Panc1 (cell line): ENCODE data around the gene BCL2L11. TPM values are rescaled to one million over a fixed set of nuclear protein-coding genes. Genes with fewer than 3 reads are reported as not detected.

ENCODE experiments used
- ATAC-seq: fragments of 200-7000 bp; cut with Tn5 transposase; 2 replicates; pipeline ENCODE4 v1.9.1; 2020; ENCODE audit warnings: mild to moderate bottlenecking, moderate library complexity
- BruUV-seq: library from RNA; stranded (reverse); fragments of 400-500 nt; replicated peaks from 2 replicates; lab custom pipeline; 2021; lab: Mats Ljungman, UMichigan
- CTCF ChIA-PET: fragments of 300-600 bp; sonication (Branson Sonifier 250); formaldehyde crosslinking; loops from one replicate; lab custom pipeline; 2022; ENCODE audit warnings: antibody characterized with exemption; lab: Charles Lee
- POLR2A ChIA-PET: fragments of 300-600 bp; sonication (Branson Sonifier 250); formaldehyde crosslinking; loops from one replicate; lab custom pipeline; 2022; ENCODE audit warnings: antibody characterized with exemption; lab: Charles Lee
- DNase-seq: peaks from one replicate; pipeline ENCODE4 v3.0.0-alpha.2; 2010; ENCODE audit warnings: low read depth, low spot score
- H3K27ac ChIP-seq: 2 replicates; pipeline ENCODE4 v1.5.1; 2011; ENCODE audit warnings: mild to moderate bottlenecking, low read length, inconsistent platforms
- H3K27me3 ChIP-seq: fragments of 200-500 bp; sonication (Bioruptor generic); 2 replicates; pipeline ENCODE4 v1.6.0; 2014; ENCODE audit warnings: low read length, inconsistent platforms; ENCODE audit not compliant: control insufficient read depth, insufficient read depth
- H3K36me3 ChIP-seq: fragments of 200-500 bp; sonication (Bioruptor generic); 2 replicates; pipeline ENCODE4 v1.5.1; 2014; ENCODE audit warnings: inconsistent platforms, mild to moderate bottlenecking, low read length, moderate library complexity; ENCODE audit not compliant: control insufficient read depth, insufficient read depth
- H3K4me1 ChIP-seq: 2 replicates; pipeline ENCODE4 v1.5.1; 2011; ENCODE audit warnings: inconsistent platforms, mild to moderate bottlenecking, low read length, moderate library complexity; ENCODE audit not compliant: control insufficient read depth, insufficient read depth
- H3K4me3 ChIP-seq, 2 experiments: 2 replicates each; pipeline ENCODE4 v1.5.1; 2011 to 2012; ENCODE audit warnings: low read depth in 2 of 2, low read length in 2 of 2, mild to moderate bottlenecking in 2 of 2, inconsistent platforms in 1 of 2, moderate library complexity in 1 of 2
- H3K9me3 ChIP-seq: fragments of 200-500 bp; sonication (Bioruptor generic); 2 replicates; pipeline ENCODE4 v1.5.1; 2014; ENCODE audit warnings: low read depth, mild to moderate bottlenecking, inconsistent platforms, low read length, moderate library complexity; ENCODE audit not compliant: control insufficient read depth, insufficient read depth
- POLR2AphosphoS5 ChIP-seq: IDR thresholded peaks from 2 replicates; pipeline ENCODE4 v1.6.1; 2012; ENCODE audit warnings: mild to moderate bottlenecking, low read depth, low read length, moderate library complexity
- SIN3A ChIP-seq: IDR thresholded peaks from 2 replicates; pipeline ENCODE4 v1.6.1; 2012; ENCODE audit warnings: low read depth, mild to moderate bottlenecking, low read length, moderate library complexity, borderline replicate concordance; ENCODE audit not compliant: insufficient read depth
- TCF7L2 ChIP-seq: IDR thresholded peaks from 2 replicates; pipeline ENCODE4 v1.6.1; 2011; ENCODE audit warnings: mild to moderate bottlenecking, low read depth, low read length, inconsistent platforms
- in situ Hi-C: cut with HindIII; loops from 2 replicates; pipeline ENCODE4 v1.10.0; 2016; ENCODE audit warnings: low sequenced_read_pairs, low pct_unique_long_range_greater_than_20kb
- intact Hi-C: fragments of 100-400 bp; cut with micrococcal nuclease; formaldehyde crosslinking; loops from one replicate; pipeline ENCODE4 v1.10.0; 2022; ENCODE audit not compliant: unreplicated experiment
- total RNA-seq: library from RNA; stranded (reverse); gene quantifications from one replicate; pipeline ENCODE4 v1.2.1, GENCODE V29; 2021; ENCODE audit not compliant: unreplicated experiment
- TF ChIP-seq, protein P1 (sequence below), 2 experiments: IDR thresholded peaks; 2 replicates each; pipeline ENCODE4 v1.6.1; 2011 to 2012; ENCODE audit warnings: low read depth in 2 of 2, control low read depth in 1 of 2, low read length in 1 of 2, mild to moderate bottlenecking in 1 of 2, moderate library complexity in 1 of 2; ENCODE audit not compliant: insufficient read depth in 1 of 2
- TF ChIP-seq, protein P2 (sequence below): fragments of 450-650 bp; IDR thresholded peaks from 2 replicates; pipeline ENCODE4 v1.5.1; 2017; ENCODE audit warnings: mild to moderate bottlenecking

BCL2L11 gene
- total RNA-seq, 1 experiment from 2014 or later, result 43.8 TPM

DNA sequence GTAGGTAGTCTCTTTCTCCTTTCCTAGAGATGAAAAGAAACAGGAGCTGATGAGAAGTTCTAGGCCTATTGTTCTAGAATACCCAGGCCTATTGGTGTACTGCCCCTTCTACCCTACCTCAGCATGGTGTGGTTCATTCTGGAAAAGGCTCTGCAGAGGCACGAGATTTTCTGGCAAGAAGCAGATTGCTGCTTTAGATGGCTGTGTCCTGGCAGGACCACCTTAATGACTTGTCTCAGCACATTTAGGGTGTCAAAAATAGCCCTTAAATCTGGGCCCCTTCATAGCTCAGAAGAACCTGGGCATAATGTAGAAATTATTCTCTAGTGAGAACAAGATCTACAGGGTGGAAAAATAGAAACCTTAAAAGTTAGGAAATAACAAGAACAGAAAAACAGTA is 87.9 kb downstream of the BCL2L11 start:
- no TSS peak for BruUV-seq
- TF ChIP-seq POLR2AphosphoS5 (no peak), TCF7L2 (no peak), SIN3A (no peak)
- TF ChIP-seq, protein P1, sequence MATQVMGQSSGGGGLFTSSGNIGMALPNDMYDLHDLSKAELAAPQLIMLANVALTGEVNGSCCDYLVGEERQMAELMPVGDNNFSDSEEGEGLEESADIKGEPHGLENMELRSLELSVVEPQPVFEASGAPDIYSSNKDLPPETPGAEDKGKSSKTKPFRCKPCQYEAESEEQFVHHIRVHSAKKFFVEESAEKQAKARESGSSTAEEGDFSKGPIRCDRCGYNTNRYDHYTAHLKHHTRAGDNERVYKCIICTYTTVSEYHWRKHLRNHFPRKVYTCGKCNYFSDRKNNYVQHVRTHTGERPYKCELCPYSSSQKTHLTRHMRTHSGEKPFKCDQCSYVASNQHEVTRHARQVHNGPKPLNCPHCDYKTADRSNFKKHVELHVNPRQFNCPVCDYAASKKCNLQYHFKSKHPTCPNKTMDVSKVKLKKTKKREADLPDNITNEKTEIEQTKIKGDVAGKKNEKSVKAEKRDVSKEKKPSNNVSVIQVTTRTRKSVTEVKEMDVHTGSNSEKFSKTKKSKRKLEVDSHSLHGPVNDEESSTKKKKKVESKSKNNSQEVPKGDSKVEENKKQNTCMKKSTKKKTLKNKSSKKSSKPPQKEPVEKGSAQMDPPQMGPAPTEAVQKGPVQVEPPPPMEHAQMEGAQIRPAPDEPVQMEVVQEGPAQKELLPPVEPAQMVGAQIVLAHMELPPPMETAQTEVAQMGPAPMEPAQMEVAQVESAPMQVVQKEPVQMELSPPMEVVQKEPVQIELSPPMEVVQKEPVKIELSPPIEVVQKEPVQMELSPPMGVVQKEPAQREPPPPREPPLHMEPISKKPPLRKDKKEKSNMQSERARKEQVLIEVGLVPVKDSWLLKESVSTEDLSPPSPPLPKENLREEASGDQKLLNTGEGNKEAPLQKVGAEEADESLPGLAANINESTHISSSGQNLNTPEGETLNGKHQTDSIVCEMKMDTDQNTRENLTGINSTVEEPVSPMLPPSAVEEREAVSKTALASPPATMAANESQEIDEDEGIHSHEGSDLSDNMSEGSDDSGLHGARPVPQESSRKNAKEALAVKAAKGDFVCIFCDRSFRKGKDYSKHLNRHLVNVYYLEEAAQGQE (IDR thresholded peaks at IDR 0.05; ENCODE audit: insufficient read depth in 1 of 2, low read depth in 2 of 2, low read length in 1 of 2), result no peak
- TF ChIP-seq, protein P2, sequence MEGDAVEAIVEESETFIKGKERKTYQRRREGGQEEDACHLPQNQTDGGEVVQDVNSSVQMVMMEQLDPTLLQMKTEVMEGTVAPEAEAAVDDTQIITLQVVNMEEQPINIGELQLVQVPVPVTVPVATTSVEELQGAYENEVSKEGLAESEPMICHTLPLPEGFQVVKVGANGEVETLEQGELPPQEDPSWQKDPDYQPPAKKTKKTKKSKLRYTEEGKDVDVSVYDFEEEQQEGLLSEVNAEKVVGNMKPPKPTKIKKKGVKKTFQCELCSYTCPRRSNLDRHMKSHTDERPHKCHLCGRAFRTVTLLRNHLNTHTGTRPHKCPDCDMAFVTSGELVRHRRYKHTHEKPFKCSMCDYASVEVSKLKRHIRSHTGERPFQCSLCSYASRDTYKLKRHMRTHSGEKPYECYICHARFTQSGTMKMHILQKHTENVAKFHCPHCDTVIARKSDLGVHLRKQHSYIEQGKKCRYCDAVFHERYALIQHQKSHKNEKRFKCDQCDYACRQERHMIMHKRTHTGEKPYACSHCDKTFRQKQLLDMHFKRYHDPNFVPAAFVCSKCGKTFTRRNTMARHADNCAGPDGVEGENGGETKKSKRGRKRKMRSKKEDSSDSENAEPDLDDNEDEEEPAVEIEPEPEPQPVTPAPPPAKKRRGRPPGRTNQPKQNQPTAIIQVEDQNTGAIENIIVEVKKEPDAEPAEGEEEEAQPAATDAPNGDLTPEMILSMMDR, result no peak
- Histone ChIP-seq H3K27ac (no peak overlapping the region), H3K27me3 (no peaks in the 10 kb centered on the region), H3K4me1 (no peaks in the 10 kb centered on the region), H3K36me3 (no peaks in the 10 kb centered on the region), H3K9me3 (peaks cover 15% of the 10 kb centered on the region), H3K4me3 (no peak overlapping the region)
- POLR2A ChIA-PET, result no interaction called here
- CTCF ChIA-PET, result no interaction called here
- DNase-seq (no peak), ATAC-seq (no peak)
- in situ Hi-C loops, result no loop called here
- intact Hi-C loops, result no loop called here

DNA sequence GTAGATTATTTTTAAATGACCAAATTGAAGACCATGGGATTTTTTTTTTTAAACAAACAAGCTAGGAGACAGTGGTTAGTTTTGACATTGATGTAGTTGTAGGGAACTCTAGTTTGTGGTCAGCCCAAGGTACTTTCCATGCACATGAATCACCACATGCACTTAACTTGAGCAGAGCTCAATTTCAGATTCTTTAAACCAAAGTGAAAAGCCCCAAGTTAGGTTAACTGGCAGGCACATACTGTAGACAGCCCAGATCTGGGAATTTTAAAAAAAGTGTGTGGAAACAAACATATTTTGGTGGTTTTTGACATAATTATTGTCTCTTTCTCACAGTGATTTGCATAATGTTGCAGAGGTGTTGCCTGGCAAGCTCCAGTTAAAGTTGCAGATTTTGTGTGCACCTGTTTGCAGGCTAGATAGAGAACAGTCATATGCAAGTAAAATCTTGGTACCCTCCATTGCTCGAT is 88.4 kb downstream of the BCL2L11 start:
- no peak for TF ChIP-seq TCF7L2
- TF ChIP-seq, protein P1 (IDR thresholded peaks at IDR 0.05; ENCODE audit: insufficient read depth in 1 of 2, low read depth in 2 of 2, low read length in 1 of 2), result no peak
- no peaks in the 10 kb centered on the region for H3K27me3 ChIP-seq
- ATAC-seq (0 out of 2 replicates have a peak, but pooled peaks have one; percentile 51), DNase-seq (no peak)
- H3K4me1 ChIP-seq, result no peaks in the 10 kb centered on the region
- BruUV-seq, result no TSS peak
- intact Hi-C loops, result no loop called here
- ChIA-PET POLR2A (no interaction called here), CTCF (no interaction called here)
- no peaks in the 10 kb centered on the region for H3K36me3 ChIP-seq
- no peak overlapping the region for H3K4me3 ChIP-seq
- H3K27ac ChIP-seq, result no peak overlapping the region
- peaks cover 19% of the 10 kb centered on the region for H3K9me3 ChIP-seq
- in situ Hi-C loops, result no loop called here
